ENCODE data around the gene REXO5. TPM values are rescaled to one million over a fixed set of nuclear protein-coding genes. Genes with fewer than 3 reads are reported as not detected.

The REXO5 gene
- total RNA-seq, 2 donors from 2014 or later = 12.1 to 67.1 TPM

DNA sequence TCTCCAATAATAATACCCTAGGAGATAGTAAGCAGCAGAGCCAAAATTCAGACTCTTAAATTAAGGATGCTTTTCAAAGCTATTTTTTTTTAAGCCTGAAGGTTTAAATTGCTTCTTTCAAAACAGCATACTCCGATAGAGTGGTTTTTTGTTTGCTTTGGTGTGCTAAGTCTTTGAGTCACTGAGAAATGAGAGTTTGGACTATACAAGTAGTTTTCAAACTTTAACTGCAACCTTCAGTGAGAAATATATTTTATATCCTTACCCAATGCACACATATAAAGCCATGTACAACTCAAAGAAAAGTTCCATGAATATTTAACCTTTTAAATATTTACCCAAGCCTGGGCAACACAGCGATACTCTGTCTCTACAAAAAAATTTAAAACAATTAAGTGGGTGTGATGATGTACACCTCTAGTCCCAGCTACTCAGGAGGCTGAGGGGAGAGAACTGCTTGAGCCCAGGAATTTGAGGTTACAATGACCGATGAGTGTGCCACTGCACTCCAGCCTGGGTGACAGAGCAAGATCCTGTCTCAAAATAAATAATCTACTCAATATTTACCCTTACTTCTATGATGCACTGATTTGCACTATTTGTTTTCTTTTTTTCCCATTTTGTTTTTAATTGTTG, 74.7 kb downstream of the REXO5 start:
- Histone ChIP-seq H3K27ac (no peak overlapping the region), H3K36me3 (no peaks in the 10 kb centered on the region), H3K4me1 (replicated peaks) (peaks cover 4% of the 10 kb centered on the region), H3K9me3 (no peaks in the 10 kb centered on the region), H3K4me3 (no peak overlapping the region), H3K27me3 (replicated peaks; ENCODE audit: insufficient read depth) (no peaks in the 10 kb centered on the region)
- no peak for DNase-seq (ENCODE audit: low spot score)
- TF ChIP-seq, protein P1, sequence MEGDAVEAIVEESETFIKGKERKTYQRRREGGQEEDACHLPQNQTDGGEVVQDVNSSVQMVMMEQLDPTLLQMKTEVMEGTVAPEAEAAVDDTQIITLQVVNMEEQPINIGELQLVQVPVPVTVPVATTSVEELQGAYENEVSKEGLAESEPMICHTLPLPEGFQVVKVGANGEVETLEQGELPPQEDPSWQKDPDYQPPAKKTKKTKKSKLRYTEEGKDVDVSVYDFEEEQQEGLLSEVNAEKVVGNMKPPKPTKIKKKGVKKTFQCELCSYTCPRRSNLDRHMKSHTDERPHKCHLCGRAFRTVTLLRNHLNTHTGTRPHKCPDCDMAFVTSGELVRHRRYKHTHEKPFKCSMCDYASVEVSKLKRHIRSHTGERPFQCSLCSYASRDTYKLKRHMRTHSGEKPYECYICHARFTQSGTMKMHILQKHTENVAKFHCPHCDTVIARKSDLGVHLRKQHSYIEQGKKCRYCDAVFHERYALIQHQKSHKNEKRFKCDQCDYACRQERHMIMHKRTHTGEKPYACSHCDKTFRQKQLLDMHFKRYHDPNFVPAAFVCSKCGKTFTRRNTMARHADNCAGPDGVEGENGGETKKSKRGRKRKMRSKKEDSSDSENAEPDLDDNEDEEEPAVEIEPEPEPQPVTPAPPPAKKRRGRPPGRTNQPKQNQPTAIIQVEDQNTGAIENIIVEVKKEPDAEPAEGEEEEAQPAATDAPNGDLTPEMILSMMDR (IDR thresholded peaks at IDR 0.05) = no peak
- no peak for TF ChIP-seq POLR2AphosphoS5 (IDR thresholded peaks at IDR 0.05)
- TF ChIP-seq POLR2A (IDR thresholded peaks at IDR 0.05) = no peak
- 56% methylated on average over 3 of the region's 3 CpGs for WGBS
- intact Hi-C loops (cut with DNase I) = no loop called here

DNA sequence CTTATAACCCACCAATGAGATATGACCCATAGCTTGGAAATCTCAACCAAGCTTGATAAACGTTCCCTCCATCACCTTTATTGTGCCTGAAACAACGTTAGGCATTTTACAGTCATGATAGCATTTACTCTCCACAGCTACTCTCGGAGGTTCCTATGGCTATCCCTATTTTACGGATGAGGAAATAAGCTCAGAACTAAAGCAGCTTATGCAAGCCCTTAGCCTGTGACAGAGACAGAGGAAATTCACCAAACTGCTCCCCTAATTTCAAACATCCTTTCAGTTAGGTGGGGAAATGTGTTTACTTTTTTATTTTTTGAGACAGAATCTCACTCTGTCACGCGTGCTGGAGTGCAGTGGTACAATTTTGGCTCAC, 75.2 kb downstream of the REXO5 start:
- no peaks in the 10 kb centered on the region for H3K27me3 ChIP-seq (replicated peaks; ENCODE audit: insufficient read depth)
- no peak for DNase-seq (ENCODE audit: low spot score)
- TF ChIP-seq POLR2AphosphoS5 (IDR thresholded peaks at IDR 0.05) (no peak), POLR2A (IDR thresholded peaks at IDR 0.05) (no peak)
- TF ChIP-seq, protein P1 (IDR thresholded peaks at IDR 0.05) = no peak
- 85% methylated on average over 6 of the region's 6 CpGs for WGBS
- no peaks in the 10 kb centered on the region for H3K9me3 ChIP-seq
- H3K4me3 ChIP-seq = no peak overlapping the region
- intact Hi-C loops (cut with DNase I) = no loop called here
- no peak overlapping the region for H3K27ac ChIP-seq
- peaks cover 4% of the 10 kb centered on the region for H3K4me1 ChIP-seq (replicated peaks)
- H3K36me3 ChIP-seq = no peaks in the 10 kb centered on the region

DNA sequence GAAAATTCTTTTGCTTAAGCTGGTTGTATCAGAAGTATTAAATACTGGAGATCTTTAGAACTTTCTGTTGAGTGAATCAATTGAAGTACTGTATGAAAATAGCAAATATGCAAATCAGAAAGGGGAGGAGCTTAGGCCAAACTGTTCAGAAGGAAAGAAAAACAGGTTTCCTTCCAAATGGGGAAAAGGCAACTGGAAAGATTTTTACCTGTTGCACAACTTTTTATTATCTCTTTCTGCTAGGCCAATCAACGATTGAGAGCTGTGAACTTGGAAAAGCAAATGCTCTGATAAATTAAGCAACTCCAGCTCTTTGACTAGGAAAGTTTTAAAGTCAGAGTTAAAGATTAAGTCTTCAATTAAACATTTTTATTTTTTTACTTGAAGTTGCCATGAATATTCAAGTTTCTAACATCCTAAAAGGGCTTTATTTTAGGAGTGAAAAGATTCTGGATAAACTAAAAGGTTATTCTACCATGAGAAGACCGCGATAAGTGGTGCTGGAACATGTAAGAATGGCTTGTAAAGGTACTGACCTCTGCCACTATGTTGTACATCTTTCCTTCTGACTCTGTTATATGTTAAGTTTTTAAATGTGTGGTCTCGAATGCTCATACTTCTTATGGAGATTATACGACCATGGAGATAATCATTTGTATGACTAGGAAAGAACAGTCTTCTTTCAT, 77.4 kb downstream of the REXO5 start:
- H3K36me3 ChIP-seq = no peaks in the 10 kb centered on the region
- H3K9me3 ChIP-seq = no peaks in the 10 kb centered on the region
- H3K27ac ChIP-seq = no peak overlapping the region
- H3K27me3 ChIP-seq (replicated peaks; ENCODE audit: insufficient read depth) = no peaks in the 10 kb centered on the region
- intact Hi-C loops (cut with DNase I) = no loop called here
- no peak for DNase-seq (ENCODE audit: low spot score)
- peaks cover 4% of the 10 kb centered on the region for H3K4me1 ChIP-seq (replicated peaks)
- H3K4me3 ChIP-seq = no peak overlapping the region
- 63% methylated on average over 5 of the region's 5 CpGs for WGBS
- TF ChIP-seq POLR2A (IDR thresholded peaks at IDR 0.05) (no peak), POLR2AphosphoS5 (IDR thresholded peaks at IDR 0.05) (no peak)
- TF ChIP-seq, protein P1 (IDR thresholded peaks at IDR 0.05) = no peak

- Histone ChIP-seq H3K27me3 (replicated peaks; ENCODE audit: insufficient read depth) (no peaks in the 10 kb centered on the region), H3K27ac (no peak overlapping the region), H3K36me3 (no peaks in the 10 kb centered on the region), H3K4me1 (replicated peaks) (peaks cover 4% of the 10 kb centered on the region), H3K4me3 (no peak overlapping the region), H3K9me3 (no peaks in the 10 kb centered on the region)
- 60% methylated on average over 1 of the region's 1 CpG for WGBS
- intact Hi-C loops (cut with DNase I) = no loop called here
- TF ChIP-seq POLR2AphosphoS5 (IDR thresholded peaks at IDR 0.05) = no peak
- TF ChIP-seq, protein P1 (IDR thresholded peaks at IDR 0.05) = no peak
- no peak for TF ChIP-seq POLR2A (IDR thresholded peaks at IDR 0.05)
- DNase-seq (ENCODE audit: low spot score) = no peak
Measured at GRCh38 chr16:20884240-20884556, 77.9 kb downstream of the REXO5 start.

GRCh38 chr16:20886320-20886719, 80.0 kb downstream of the REXO5 start:
- Histone ChIP-seq H3K36me3 (no peaks in the 10 kb centered on the region), H3K27me3 (replicated peaks; ENCODE audit: insufficient read depth) (no peaks in the 10 kb centered on the region), H3K9me3 (no peaks in the 10 kb centered on the region), H3K27ac (no peak overlapping the region), H3K4me3 (no peak overlapping the region), H3K4me1 (replicated peaks) (no peaks in the 10 kb centered on the region)
- no peak for DNase-seq (ENCODE audit: low spot score)
- WGBS = 41% methylated on average over 1 of the region's 1 CpG
- intact Hi-C loops (cut with DNase I) = no loop called here
- TF ChIP-seq POLR2AphosphoS5 (IDR thresholded peaks at IDR 0.05) (no peak), POLR2A (IDR thresholded peaks at IDR 0.05) (no peak)
- TF ChIP-seq, protein P1 (IDR thresholded peaks at IDR 0.05) = no peak
